PFSK-1 (cell line): ENCODE data around the gene CCDC9B.

ENCODE experiments used
- FOXP2 ChIP-seq: optimal IDR thresholded peaks from 2 replicates; pipeline ENCODE3; 2011; ENCODE audit warnings: borderline replicate concordance, control low read depth, inconsistent platforms; ENCODE audit not compliant: insufficient read depth; ENCODE audit errors: extremely low read length, extremely low read depth
- POLR2AphosphoS5 ChIP-seq: IDR thresholded peaks from 2 replicates; pipeline ENCODE4 v1.6.1; 2012; ENCODE audit warnings: low read depth, mild to moderate bottlenecking, control low read depth, low read length, moderate library complexity
- REST ChIP-seq, 2 experiments: IDR thresholded peaks; 2 replicates each; pipeline versions ENCODE4 v1.6.1 to v1.8.0; 2011 to 2012; ENCODE audit warnings: low read depth in 2 of 2, low read length in 2 of 2, control low read depth in 1 of 2, inconsistent platforms in 1 of 2, mild to moderate bottlenecking in 1 of 2, moderate library complexity in 1 of 2; ENCODE audit not compliant: insufficient read depth in 1 of 2
- SIN3A ChIP-seq: IDR thresholded peaks from 2 replicates; pipeline ENCODE4 v1.6.1; 2012; ENCODE audit warnings: mild to moderate bottlenecking, low read length, moderate library complexity, borderline replicate concordance; ENCODE audit not compliant: insufficient read depth
- TAF1 ChIP-seq: IDR thresholded peaks from 2 replicates; pipeline ENCODE4 v1.6.1; 2012; ENCODE audit warnings: low read length, control low read depth, borderline replicate concordance; ENCODE audit not compliant: insufficient read depth

The CCDC9B gene

GRCh38 chr15:40282869-40283614 is 57.7 kb downstream of the CCDC9B start, which contains the start of gene ANKRD63:
TSS of gene ANKRD63 (minus strand) at chr15:40283064. CDS start at chr15:40282586, 478 bp downstream.
- TF ChIP-seq FOXP2 (no peak), REST (IDR thresholded peaks at IDR 0.05; ENCODE audit: insufficient read depth in 1 of 2, low read depth in 2 of 2, low read length in 2 of 2) (no peak), TAF1 (no peak), POLR2AphosphoS5 (no peak), SIN3A (no peak)

GRCh38 chr15:40282147-40282868 is 58.4 kb downstream of the CCDC9B start:
- TF ChIP-seq TAF1 (no peak), FOXP2 (peak; percentile 31), POLR2AphosphoS5 (no peak), REST (IDR thresholded peaks at IDR 0.05; ENCODE audit: insufficient read depth in 1 of 2, low read depth in 2 of 2, low read length in 2 of 2) (no peak), SIN3A (no peak)

- TF ChIP-seq FOXP2: no peak
- no peak for TF ChIP-seq REST (IDR thresholded peaks at IDR 0.05; ENCODE audit: insufficient read depth in 1 of 2, low read depth in 2 of 2, low read length in 2 of 2)
- no peak for TF ChIP-seq SIN3A
- no peak for TF ChIP-seq TAF1
- no peak for TF ChIP-seq POLR2AphosphoS5
These were observed 59.0 kb downstream of the CCDC9B start for GRCh38 chr15:40281801-40282146.
